BJ (cell line): ENCODE results near the gene GABRB1. TPM values are rescaled to one million over a fixed set of nuclear protein-coding genes. Genes with fewer than 3 reads are reported as not detected.

Experiments
- CTCF ChIA-PET: fragments of 350-600 bp; formaldehyde crosslinking; extraction: SDS; loops from one replicate; lab custom pipeline; 2021; ENCODE audit warnings: antibody characterized with exemption, inconsistent platforms; lab: Yijun Ruan, JAX
- POLR2A ChIA-PET: fragments of 300-600 bp; sonication (Branson Sonifier 250); formaldehyde crosslinking; extraction: SDS; loops from one replicate; lab custom pipeline; 2021; ENCODE audit warnings: antibody characterized with exemption; lab: Charles Lee
- DNase-seq: peaks from one replicate; pipeline ENCODE4 v3.0.0-alpha.2; 2011; ENCODE audit warnings: low read depth
- H3K27me3 ChIP-seq: 2 replicates; pipeline ENCODE4 v1.6.0; 2011; ENCODE audit warnings: low read length; ENCODE audit not compliant: control insufficient read depth, insufficient read depth
- H3K36me3 ChIP-seq: 2 replicates; pipeline ENCODE4 v1.5.1; 2011; ENCODE audit warnings: low read length; ENCODE audit not compliant: control insufficient read depth, insufficient read depth
- H3K4me3 ChIP-seq: 2 replicates; pipeline ENCODE4 v1.5.1; 2011; ENCODE audit warnings: low read depth, mild to moderate bottlenecking, control low read depth, low read length
- CTCF ChIP-seq: IDR thresholded peaks from 2 replicates; pipeline ENCODE4 v1.5.1; 2011; ENCODE audit warnings: low read depth, mild to moderate bottlenecking, control low read depth, inconsistent platforms, low read length, moderate library complexity; ENCODE audit not compliant: insufficient read depth
- polyA plus RNA-seq: library from polyadenylated mRNA; depleted of rRNA; stranded (reverse); fragments of >200 nt; gene quantifications from 2 replicates; pipeline ENCODE4 v1.2.3, GENCODE V29; 2011

The GABRB1 gene
- polyA plus RNA-seq, 1 experiment = not detected

GRCh38 chr4:47118192-47118929 lies 87.0 kb downstream of the GABRB1 start:
- DNase-seq = no peak
- no peak for TF ChIP-seq CTCF
- CTCF ChIA-PET = interaction anchor here (4.5 kb wide), 1 partner anchor 9 kb away, joined by 23 read pairs; no protein-coding TSS in a partner anchor
- Histone ChIP-seq H3K4me3 (no peak overlapping the region), H3K27me3 (peaks cover 1% of the 10 kb centered on the region; the same call in 1 of the 2 replicates), H3K36me3 (no peaks in the 10 kb centered on the region)
- POLR2A ChIA-PET = no interaction called here

GRCh38 chr4:47120783-47121182 lies 89.4 kb downstream of the GABRB1 start:
- no peak for DNase-seq
- TF ChIP-seq CTCF = no peak
- Histone ChIP-seq H3K4me3 (no peak overlapping the region), H3K36me3 (no peaks in the 10 kb centered on the region), H3K27me3 (no peaks in the 10 kb centered on the region)
- ChIA-PET CTCF (interaction anchor here (1.3 to 4.5 kb wide), 5 partner anchors 10 to 276 kb away, joined by 3 to 23 read pairs (median 5); no protein-coding TSS in a partner anchor), POLR2A (no interaction called here)

GRCh38 chr4:47122592-47123291 lies 91.4 kb downstream of the GABRB1 start:
- Histone ChIP-seq H3K27me3 (no peaks in the 10 kb centered on the region), H3K36me3 (no peaks in the 10 kb centered on the region), H3K4me3 (no peak overlapping the region)
- ChIA-PET CTCF (interaction anchor here (0.5 to 4.5 kb wide), 19 partner anchors 8 to 312 kb away, joined by 3 to 23 read pairs (median 4); no protein-coding TSS in a partner anchor), POLR2A (no interaction called here)
- peak; percentile 93 for TF ChIP-seq CTCF
- peak; percentile 4 for DNase-seq

GRCh38 chr4:47128991-47129390 lies 97.6 kb downstream of the GABRB1 start:
- no peak overlapping the region for H3K4me3 ChIP-seq
- ChIA-PET CTCF (no interaction called here), POLR2A (no interaction called here)
- H3K36me3 ChIP-seq = no peaks in the 10 kb centered on the region
- no peak for TF ChIP-seq CTCF
- DNase-seq = no peak
- H3K27me3 ChIP-seq = no peaks in the 10 kb centered on the region

GRCh38 chr4:47135210-47135609 lies 103.8 kb downstream of the GABRB1 start:
- Histone ChIP-seq H3K4me3 (no peak overlapping the region), H3K27me3 (peaks cover 2% of the 10 kb centered on the region; the same call in 1 of the 2 replicates), H3K36me3 (no peaks in the 10 kb centered on the region)
- no peak for DNase-seq
- no peak for TF ChIP-seq CTCF
- POLR2A ChIA-PET = no interaction called here
- CTCF ChIA-PET = interaction anchor here (1.3 kb wide), 1 partner anchor 13 kb away, joined by 9 read pairs; no protein-coding TSS in a partner anchor
